HepG2 (cell line): ENCODE data around the gene IL18R1. TPM values are rescaled to one million over a fixed set of nuclear protein-coding genes. Genes with fewer than 3 reads are reported as not detected.

Experiments
- CBX5 ChIP-seq: sonication (generic); formaldehyde crosslinking; IDR thresholded peaks from 2 replicates; pipeline ENCODE4 v1.4.0; 2020; ENCODE audit warnings: missing genetic modification reagents, borderline replicate concordance
- CENPT ChIP-seq: sonication (generic); formaldehyde crosslinking; IDR thresholded peaks from 2 replicates; pipeline ENCODE4 v1.8.0; 2022; ENCODE audit warnings: low read depth, mild to moderate bottlenecking, moderate library complexity, missing genetic modification reagents
- DR1 ChIP-seq: sonication (generic); formaldehyde crosslinking; IDR thresholded peaks from 2 replicates; pipeline ENCODE4 v1.8.0; 2021; ENCODE audit warnings: mild to moderate bottlenecking, missing genetic modification reagents, inconsistent platforms
- KDM6A ChIP-seq: IDR thresholded peaks from 2 replicates; pipeline ENCODE4 v1.6.1; 2016; ENCODE audit warnings: low read depth
- MXD1 ChIP-seq: sonication (generic); formaldehyde crosslinking; IDR thresholded peaks from 2 replicates; pipeline ENCODE4 v1.4.0; 2020; ENCODE audit warnings: mild to moderate bottlenecking, missing genetic modification reagents
- PHF20 ChIP-seq: sonication (generic); formaldehyde crosslinking; IDR thresholded peaks from 2 replicates; pipeline ENCODE4 v1.5.0; 2020; ENCODE audit warnings: mild to moderate bottlenecking, missing genetic modification reagents
- REST ChIP-seq, 2 experiments: IDR thresholded peaks; 2 replicates each; pipeline ENCODE4 v1.6.1; 2011 to 2012; ENCODE audit warnings: low read length in 2 of 2, borderline replicate concordance in 1 of 2, low read depth in 1 of 2, mild to moderate bottlenecking in 1 of 2, moderate library complexity in 1 of 2
- ZBTB40 ChIP-seq, 2 experiments: fragments of 450-650 bp in 1 of 2; sonication (generic) in 1 of 2; formaldehyde crosslinking in 1 of 2; IDR thresholded peaks; 2 replicates each; pipeline versions ENCODE4 v1.6.1 to v1.8.0; 2016 to 2022; ENCODE audit warnings: antibody characterized with exemption in 1 of 2, mild to moderate bottlenecking in 1 of 2, missing genetic modification reagents in 1 of 2
- ZNF180 ChIP-seq: sonication (generic); formaldehyde crosslinking; IDR thresholded peaks from 2 replicates; pipeline ENCODE4 v1.4.0; 2020; ENCODE audit warnings: low read depth, missing genetic modification reagents, borderline replicate concordance
- ZNF550 ChIP-seq: sonication (generic); formaldehyde crosslinking; IDR thresholded peaks from 2 replicates; pipeline ENCODE4 v1.4.0; 2020; ENCODE audit warnings: mild to moderate bottlenecking, missing genetic modification reagents, borderline replicate concordance
- ZNF574 ChIP-seq: sonication (generic); formaldehyde crosslinking; IDR thresholded peaks from 2 replicates; pipeline ENCODE4 v1.4.0; 2020; ENCODE audit warnings: missing genetic modification reagents
- polyA plus RNA-seq, 8 experiments: library from polyadenylated mRNA; depleted of rRNA in 3 of 8; stranded (reverse) in 7 of 8; unstranded in 1 of 8; fragments of >200 nt; fragmentation: Illumina TruSeq in 4 of 8; extraction: Trizol in 4 of 8; gene quantifications; 2 replicates each; pipeline versions ENCODE4 v1.2.1 to v1.2.3, GENCODE V29; 2011 to 2016; ENCODE audit warnings: low read depth in 4 of 8, missing spikeins in 1 of 8, mixed read lengths in 1 of 8; ENCODE audit not compliant: insufficient read depth in 1 of 8
- total RNA-seq, 5 experiments: library from RNA; depleted of rRNA; stranded (reverse); fragments of >200 nt; fragmentation: Illumina TruSeq; extraction: Trizol; gene quantifications; 2 replicates each; pipeline ENCODE4 v1.2.3, GENCODE V29; 2016; ENCODE audit warnings: low read depth in 1 of 5

IL18R1 gene
- total and polyA plus RNA-seq, 2 of the 13 experiments (the other 11 are each of a cell fraction or from before 2014, with no cell fraction given) = 0.01 to 0.04 TPM

- TF ChIP-seq REST (IDR thresholded peaks at IDR 0.05; ENCODE audit: borderline replicate concordance in 1 of 2, low read depth in 1 of 2, low read length in 2 of 2) (no peak), ZBTB40 (IDR thresholded peaks at IDR 0.05) (no peak), ZBTB40 (CRISPR knock-in tag; IDR thresholded peaks at IDR 0.05) (peak; percentile 46; the same call in 1 of the 2 replicates), ZNF180 (0 out of 2 replicates have a peak, but pooled peaks have one; percentile 24), PHF20 (no peak), DR1 (CRISPR knock-in tag) (no peak), MXD1 (CRISPR knock-in tag) (peak; percentile 69), CBX5 (CRISPR knock-in tag) (peak; percentile 72; the same call in 1 of the 2 replicates), ZNF550 (no peak), ZNF574 (CRISPR knock-in tag) (peak; percentile 75), KDM6A (CRISPR knock-in tag) (no peak), CENPT (CRISPR knock-in tag) (no peak)
These were observed at the start of gene IL18R1 (continued) for GRCh38 chr2:102355526-102356380.
